D341Med (cell line): ENCODE results near the gene RPL3.
"Not testable (repeated sequence)": the region's sequence is repeated elsewhere in the genome, so short reads cannot be mapped to it uniquely, and the experiment has no call there.

ENCODE experiments used
- DNase-seq: peaks from one replicate; pipeline ENCODE4 v3.0.0; 2012; ENCODE audit warnings: low spot score

Gene RPL3

GRCh38 chr22:39351689-39352214 is 32.3 kb upstream of the RPL3 start:
- DNase-seq, result peak; percentile 26

GRCh38 chr22:39350757-39351688 is 31.6 kb upstream of the RPL3 start:
- peak; percentile 24 for DNase-seq

DNA sequence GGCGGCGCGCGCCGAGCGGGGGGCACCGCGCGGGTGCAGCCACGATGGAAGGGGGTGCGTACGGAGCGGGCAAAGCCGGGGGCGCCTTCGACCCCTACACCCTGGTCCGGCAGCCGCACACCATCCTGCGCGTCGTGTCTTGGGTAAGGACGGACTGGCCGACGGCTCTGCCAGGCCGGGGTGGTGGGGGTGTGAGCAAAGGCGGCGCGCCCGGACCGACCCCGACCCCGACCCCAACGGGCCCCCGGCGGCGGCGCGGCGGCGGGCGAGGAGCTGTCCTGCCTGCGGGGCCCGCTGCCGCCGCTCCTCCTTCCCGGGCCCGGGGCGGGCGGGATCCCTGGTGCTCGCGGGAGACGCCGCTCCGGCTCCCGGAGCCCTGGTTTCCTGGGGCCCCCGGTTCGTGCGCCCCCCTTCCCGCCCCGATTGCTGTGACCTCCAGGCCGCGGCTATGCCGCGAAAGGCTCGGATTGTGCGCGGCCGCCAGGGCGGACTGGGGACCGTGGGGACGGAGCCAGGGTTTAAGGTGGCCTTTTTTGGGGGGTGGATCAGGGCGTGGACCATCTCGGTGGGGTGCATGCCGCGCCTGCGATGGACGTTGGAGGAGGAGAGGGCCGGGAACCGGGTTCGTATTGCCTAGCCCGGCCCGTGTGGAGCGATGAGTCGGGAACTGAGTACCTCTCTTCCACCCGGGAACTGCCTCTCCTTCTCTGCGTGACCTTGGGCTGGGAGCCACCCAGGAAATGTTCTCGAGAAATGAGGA is 30.7 kb upstream of the RPL3 start, which contains the start of gene SYNGR1:
SYNGR1 (plus strand) TSS at position 25 of the 760 bp plus-strand sequence; CDS start at position 45, 20 bp downstream.
- peak; percentile 73 for DNase-seq

- peak; percentile 99 for DNase-seq
Measured at GRCh38 chr22:39349506-39349966, 30.1 kb upstream of the RPL3 start.

- DNase-seq, result peak; percentile 70
Measured at GRCh38 chr22:39348909-39349505, 29.6 kb upstream of the RPL3 start.

- no peak for DNase-seq
Measured at GRCh38 chr22:39345231-39345630, 25.8 kb upstream of the RPL3 start.

GRCh38 chr22:39344046-39344390 is 24.6 kb upstream of the RPL3 start:
- no peak for DNase-seq

- DNase-seq, result peak; percentile 84
Measured at GRCh38 chr22:39343259-39344045, 24.0 kb upstream of the RPL3 start.

- DNase-seq, result no peak
Measured at GRCh38 chr22:39341179-39341578, 21.8 kb upstream of the RPL3 start.

DNA sequence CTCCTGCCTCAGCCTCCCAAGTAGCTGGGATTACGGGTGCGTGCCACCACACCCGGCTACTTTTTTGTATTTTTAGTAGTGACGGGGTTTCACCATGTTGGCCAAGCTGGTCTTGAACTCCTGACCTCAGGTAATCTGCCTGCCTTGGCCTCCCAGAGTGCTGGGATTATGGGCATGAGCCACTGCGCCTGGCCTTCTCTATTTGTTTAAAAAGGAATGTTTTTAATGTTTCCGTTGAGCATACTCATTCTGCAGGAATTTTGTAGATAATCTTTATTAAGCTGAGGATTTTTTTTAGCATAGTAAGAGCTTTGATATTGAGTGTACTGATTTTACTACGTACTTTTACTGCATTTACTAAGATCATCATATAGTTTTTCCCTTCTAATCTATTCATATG is 20.4 kb upstream of the RPL3 start:
- DNase-seq, result not testable (repeated sequence)

GRCh38 chr22:39336411-39336810 is 17.0 kb upstream of the RPL3 start:
- DNase-seq, result no peak

GRCh38 chr22:39332441-39333064 is 13.1 kb upstream of the RPL3 start:
- DNase-seq, result no peak

DNA sequence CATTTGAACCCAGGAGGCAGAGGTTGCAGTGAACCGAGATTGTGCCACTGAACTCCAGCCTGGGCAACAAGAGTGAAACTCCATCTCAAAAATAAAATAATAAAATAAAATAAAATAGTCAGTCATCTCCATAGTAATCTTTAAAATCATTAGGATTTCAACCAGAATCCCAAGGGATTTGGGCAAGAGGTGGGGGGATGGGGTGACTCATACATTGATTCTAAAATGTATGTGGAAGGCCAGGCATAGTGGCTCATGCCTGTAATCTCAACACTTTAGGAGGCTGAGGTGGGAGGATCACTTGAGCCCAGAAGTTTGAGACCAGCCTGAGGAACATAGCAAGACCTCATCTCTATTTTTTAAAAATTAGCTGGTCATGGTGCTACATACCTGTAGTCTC is 11.1 kb upstream of the RPL3 start:
- not testable (repeated sequence) for DNase-seq

DNA sequence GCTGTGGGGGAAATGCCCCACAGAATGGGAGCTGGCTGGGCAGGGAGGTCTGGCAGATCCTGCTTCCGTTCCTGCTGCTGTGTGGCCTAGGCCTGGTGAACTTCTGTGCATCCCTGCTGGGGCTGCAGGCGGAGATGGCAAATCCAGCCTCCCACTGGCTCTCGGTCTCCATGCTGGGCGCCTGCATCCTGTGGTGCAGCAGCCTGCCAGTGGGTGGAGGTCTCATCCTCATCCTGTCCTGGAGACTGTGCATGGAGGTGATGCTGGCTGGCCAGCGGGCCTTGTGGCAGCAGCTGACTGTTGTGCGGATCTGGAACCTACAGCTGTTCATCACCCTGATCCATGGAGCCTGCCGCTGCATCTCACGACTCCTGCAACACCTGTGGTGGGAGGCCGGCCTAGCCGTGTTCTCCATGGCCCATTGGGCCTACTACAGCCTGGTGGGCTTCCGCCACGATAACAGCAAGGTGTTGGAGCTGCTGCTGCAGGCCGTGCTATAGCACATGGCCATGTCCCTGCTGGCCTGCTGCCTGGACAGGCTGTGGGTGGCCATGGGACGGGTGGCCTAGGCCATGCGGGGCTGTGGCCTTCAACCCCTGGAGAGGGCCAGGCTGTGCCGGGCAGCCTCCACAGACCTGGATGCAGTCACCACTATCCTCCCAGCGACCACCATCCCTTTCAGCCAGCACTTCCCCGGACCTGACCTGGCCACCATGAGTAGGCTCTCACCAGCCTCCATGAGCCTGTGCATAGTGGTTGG is 8.8 kb upstream of the RPL3 start:
- no peak for DNase-seq

- no peak for DNase-seq
Measured at GRCh38 chr22:39325392-39325932, 6.0 kb upstream of the RPL3 start.

- DNase-seq, result peak; percentile 48
Measured at GRCh38 chr22:39320616-39321029, 1.2 kb upstream of the RPL3 start.

DNA sequence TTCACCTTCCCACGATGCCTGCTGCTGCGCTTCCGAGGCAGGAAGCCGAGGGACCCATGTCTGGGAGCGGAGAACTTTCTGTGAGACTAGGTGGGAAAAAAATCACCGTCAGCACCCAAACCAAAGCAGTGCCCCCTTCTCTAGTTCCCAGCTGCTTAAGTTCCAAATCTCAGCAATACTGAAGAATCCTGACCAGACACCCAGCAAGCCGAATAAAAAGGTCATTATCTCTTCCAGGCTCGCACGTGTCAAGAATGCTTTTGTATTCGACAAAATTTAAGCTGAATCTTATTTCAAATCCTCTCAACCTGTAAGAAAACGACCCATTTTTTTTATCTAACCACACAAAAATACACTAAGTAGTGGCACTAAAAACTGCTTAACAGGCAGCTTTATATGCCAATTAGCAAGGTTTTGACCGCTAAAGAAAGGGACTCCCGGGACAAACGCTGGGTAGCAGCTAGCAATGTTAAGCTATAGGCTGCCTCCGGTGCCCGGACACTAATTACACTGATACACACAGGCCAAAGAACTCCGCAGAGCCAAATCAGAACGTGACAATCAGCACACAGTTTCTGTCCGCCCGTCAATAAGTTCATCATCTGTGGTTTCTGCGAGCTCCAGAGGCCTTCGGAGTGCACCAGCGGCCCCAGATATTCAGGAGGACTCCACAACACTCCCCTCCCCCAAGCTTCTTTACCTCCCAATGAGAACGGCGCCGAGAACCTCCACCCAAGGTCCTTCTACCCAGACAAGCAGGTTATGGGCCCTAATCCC is 728 bp downstream of the RPL3 start:
- no peak for DNase-seq

- no peak for DNase-seq
Measured at GRCh38 chr22:39317775-39318506, 1.5 kb downstream of the RPL3 start.
